Colon (tissue), 2 donors: ENCODE data around the gene UCK1.
"Not testable (repeated sequence)": the region's sequence is repeated elsewhere in the genome, so short reads cannot be mapped to it uniquely, and the experiment has no call there.

Experiments used
- FAIRE-seq: peaks from 2 replicates; lab custom pipeline; 2012; peaks lifted over from hg19 to GRCh38; lab: Jason Lieb, UNC
- donor health status: control.
- donor health status: control.

The UCK1 gene

GRCh38 chr9:131523451-131524435 lies 7.3 kb downstream of the UCK1 start:
- no peak for FAIRE-seq

- no peak for FAIRE-seq
These were observed 8.0 kb downstream of the UCK1 start for GRCh38 chr9:131523086-131523388.

GRCh38 chr9:131522257-131523085 lies 8.6 kb downstream of the UCK1 start:
- FAIRE-seq = no peak

GRCh38 chr9:131521822-131522221 lies 9.2 kb downstream of the UCK1 start:
- FAIRE-seq = no peak

GRCh38 chr9:131521203-131521602 lies 9.9 kb downstream of the UCK1 start:
- FAIRE-seq = no peak

GRCh38 chr9:131520503-131520902 lies 10.6 kb downstream of the UCK1 start:
- FAIRE-seq = no peak

GRCh38 chr9:131518553-131518952 lies 12.5 kb downstream of the UCK1 start:
- FAIRE-seq = no peak

GRCh38 chr9:131517761-131518190 lies 13.3 kb downstream of the UCK1 start:
- FAIRE-seq = no peak

- FAIRE-seq = no peak
These were observed 14.1 kb downstream of the UCK1 start for GRCh38 chr9:131516930-131517329.

- no peak for FAIRE-seq
These were observed 15.0 kb downstream of the UCK1 start for GRCh38 chr9:131516100-131516499.

GRCh38 chr9:131515559-131516031 lies 15.5 kb downstream of the UCK1 start:
- not testable (repeated sequence) for FAIRE-seq

GRCh38 chr9:131513177-131513576 lies 17.9 kb downstream of the UCK1 start:
- FAIRE-seq = no peak

- FAIRE-seq = no peak
These were observed 19.2 kb downstream of the UCK1 start for GRCh38 chr9:131511880-131512279.

GRCh38 chr9:131511416-131511815 lies 19.6 kb downstream of the UCK1 start:
- no peak for FAIRE-seq

- no peak for FAIRE-seq
These were observed 26.1 kb downstream of the UCK1 start for GRCh38 chr9:131505012-131505411.

GRCh38 chr9:131503626-131504465 lies 27.2 kb downstream of the UCK1 start:
- FAIRE-seq = no peak

GRCh38 chr9:131502781-131503625 lies 28.1 kb downstream of the UCK1 start, which contains the start of gene POMT1:
TSS of gene POMT1 (plus strand) at chr9:131502918. CDS start at chr9:131504219, 1,301 bp downstream.
- no peak for FAIRE-seq

- no peak for FAIRE-seq
These were observed 30.0 kb downstream of the UCK1 start for GRCh38 chr9:131500939-131501541.

- no peak for FAIRE-seq
These were observed 30.7 kb downstream of the UCK1 start for GRCh38 chr9:131500377-131500776.

GRCh38 chr9:131499254-131499767 lies 31.8 kb downstream of the UCK1 start:
- no peak for FAIRE-seq
